ENCODE measurements around the gene SPI1.

SPI1 gene

GRCh38 chr11:47406896-47407745 lies 28.8 kb upstream of the SPI1 start:
- DNase-seq (ENCODE audit: low read depth in 2 of 2) = no peak

GRCh38 chr11:47403571-47403970 lies 25.2 kb upstream of the SPI1 start:
- no peak for DNase-seq (ENCODE audit: low read depth in 2 of 2)

GRCh38 chr11:47403135-47403534 lies 24.8 kb upstream of the SPI1 start:
- no peak for DNase-seq (ENCODE audit: low read depth in 2 of 2)

- DNase-seq (ENCODE audit: low read depth in 2 of 2) = no peak
Measured at GRCh38 chr11:47400768-47401279, 22.5 kb upstream of the SPI1 start.

GRCh38 chr11:47399860-47400767 lies 21.8 kb upstream of the SPI1 start:
- peak in 1 of 2 donors; percentile 39 for DNase-seq (ENCODE audit: low read depth in 2 of 2)

GRCh38 chr11:47398551-47398950 lies 20.2 kb upstream of the SPI1 start:
- DNase-seq (ENCODE audit: low read depth in 2 of 2) = no peak

- DNase-seq (ENCODE audit: low read depth in 2 of 2) = no peak
Measured at GRCh38 chr11:47398011-47398410, 19.7 kb upstream of the SPI1 start.

- DNase-seq (ENCODE audit: low read depth in 2 of 2) = no peak
Measured at GRCh38 chr11:47396049-47396320, 17.6 kb upstream of the SPI1 start.

- DNase-seq (ENCODE audit: low read depth in 2 of 2) = no peak
Measured at GRCh38 chr11:47395223-47396048, 17.1 kb upstream of the SPI1 start.

- peak; percentile 32 to 51 for DNase-seq (ENCODE audit: low read depth in 2 of 2)
Measured at GRCh38 chr11:47394322-47395222, 16.2 kb upstream of the SPI1 start.

GRCh38 chr11:47394050-47394321 lies 15.6 kb upstream of the SPI1 start:
- DNase-seq (ENCODE audit: low read depth in 2 of 2) = no peak

GRCh38 chr11:47393163-47394049 lies 15.1 kb upstream of the SPI1 start:
- DNase-seq (ENCODE audit: low read depth in 2 of 2) = no peak

GRCh38 chr11:47392546-47393162 lies 14.3 kb upstream of the SPI1 start:
- DNase-seq (ENCODE audit: low read depth in 2 of 2) = no peak

GRCh38 chr11:47391711-47392432 lies 13.5 kb upstream of the SPI1 start:
- DNase-seq (ENCODE audit: low read depth in 2 of 2) = no peak

- DNase-seq (ENCODE audit: low read depth in 2 of 2) = no peak
Measured at GRCh38 chr11:47391077-47391583, 12.8 kb upstream of the SPI1 start.

GRCh38 chr11:47390422-47390760 lies 12.0 kb upstream of the SPI1 start:
- DNase-seq (ENCODE audit: low read depth in 2 of 2) = no peak

GRCh38 chr11:47389577-47390421 lies 11.5 kb upstream of the SPI1 start:
- DNase-seq (ENCODE audit: low read depth in 2 of 2) = no peak
